GM06990 (cell line): ENCODE measurements around the gene DAAM1.

Experiments
- DNase-seq: peaks from one replicate; pipeline ENCODE4 v3.0.0-alpha.2; 2011; ENCODE audit not compliant: insufficient read length; ENCODE audit errors: extremely low read depth
- H3K27me3 ChIP-seq: replicated peaks from 2 replicates; pipeline ENCODE4 v1.6.0; 2011; ENCODE audit warnings: low read length; ENCODE audit not compliant: control insufficient read depth, insufficient read depth
- H3K36me3 ChIP-seq: 2 replicates; pipeline ENCODE4 v1.5.1; 2011; ENCODE audit warnings: low read length; ENCODE audit not compliant: control insufficient read depth, insufficient read depth
- H3K4me3 ChIP-seq: replicated peaks from 2 replicates; pipeline ENCODE4 v1.5.1; 2011; ENCODE audit warnings: low read depth, mild to moderate bottlenecking, control low read depth, low read length
- TF ChIP-seq, protein P1 (sequence below): IDR thresholded peaks from 2 replicates; pipeline ENCODE4 v1.5.1; 2011; ENCODE audit warnings: low read length, control low read depth, mild to moderate bottlenecking, inconsistent platforms; ENCODE audit not compliant: insufficient read depth, poor library complexity, severe bottlenecking

DAAM1 gene

DNA sequence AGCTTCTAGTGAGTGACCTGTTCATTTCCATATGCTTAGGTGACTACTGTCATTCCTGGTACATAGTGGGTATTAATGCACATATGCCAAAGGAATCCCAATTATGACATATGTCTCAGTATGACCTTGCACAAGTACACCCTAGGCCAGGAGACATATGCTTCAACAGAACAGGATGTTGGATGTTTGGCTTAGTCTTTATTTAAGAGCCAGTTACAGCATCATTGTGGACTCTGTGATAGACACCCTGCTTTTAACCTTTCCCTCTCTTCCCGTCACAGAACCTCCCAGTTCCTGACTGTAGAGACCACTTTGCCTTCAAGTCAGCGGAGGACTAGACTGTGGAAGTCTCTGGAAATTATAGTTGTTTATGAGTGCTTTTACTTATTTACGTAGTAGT lies 72.9 kb downstream of the DAAM1 start:
- Histone ChIP-seq H3K36me3 (no peaks in the 10 kb centered on the region), H3K27me3 (no peaks in the 10 kb centered on the region), H3K4me3 (no peak overlapping the region)
- DNase-seq, result no peak
- TF ChIP-seq, protein P1, sequence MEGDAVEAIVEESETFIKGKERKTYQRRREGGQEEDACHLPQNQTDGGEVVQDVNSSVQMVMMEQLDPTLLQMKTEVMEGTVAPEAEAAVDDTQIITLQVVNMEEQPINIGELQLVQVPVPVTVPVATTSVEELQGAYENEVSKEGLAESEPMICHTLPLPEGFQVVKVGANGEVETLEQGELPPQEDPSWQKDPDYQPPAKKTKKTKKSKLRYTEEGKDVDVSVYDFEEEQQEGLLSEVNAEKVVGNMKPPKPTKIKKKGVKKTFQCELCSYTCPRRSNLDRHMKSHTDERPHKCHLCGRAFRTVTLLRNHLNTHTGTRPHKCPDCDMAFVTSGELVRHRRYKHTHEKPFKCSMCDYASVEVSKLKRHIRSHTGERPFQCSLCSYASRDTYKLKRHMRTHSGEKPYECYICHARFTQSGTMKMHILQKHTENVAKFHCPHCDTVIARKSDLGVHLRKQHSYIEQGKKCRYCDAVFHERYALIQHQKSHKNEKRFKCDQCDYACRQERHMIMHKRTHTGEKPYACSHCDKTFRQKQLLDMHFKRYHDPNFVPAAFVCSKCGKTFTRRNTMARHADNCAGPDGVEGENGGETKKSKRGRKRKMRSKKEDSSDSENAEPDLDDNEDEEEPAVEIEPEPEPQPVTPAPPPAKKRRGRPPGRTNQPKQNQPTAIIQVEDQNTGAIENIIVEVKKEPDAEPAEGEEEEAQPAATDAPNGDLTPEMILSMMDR, result no peak

DNA sequence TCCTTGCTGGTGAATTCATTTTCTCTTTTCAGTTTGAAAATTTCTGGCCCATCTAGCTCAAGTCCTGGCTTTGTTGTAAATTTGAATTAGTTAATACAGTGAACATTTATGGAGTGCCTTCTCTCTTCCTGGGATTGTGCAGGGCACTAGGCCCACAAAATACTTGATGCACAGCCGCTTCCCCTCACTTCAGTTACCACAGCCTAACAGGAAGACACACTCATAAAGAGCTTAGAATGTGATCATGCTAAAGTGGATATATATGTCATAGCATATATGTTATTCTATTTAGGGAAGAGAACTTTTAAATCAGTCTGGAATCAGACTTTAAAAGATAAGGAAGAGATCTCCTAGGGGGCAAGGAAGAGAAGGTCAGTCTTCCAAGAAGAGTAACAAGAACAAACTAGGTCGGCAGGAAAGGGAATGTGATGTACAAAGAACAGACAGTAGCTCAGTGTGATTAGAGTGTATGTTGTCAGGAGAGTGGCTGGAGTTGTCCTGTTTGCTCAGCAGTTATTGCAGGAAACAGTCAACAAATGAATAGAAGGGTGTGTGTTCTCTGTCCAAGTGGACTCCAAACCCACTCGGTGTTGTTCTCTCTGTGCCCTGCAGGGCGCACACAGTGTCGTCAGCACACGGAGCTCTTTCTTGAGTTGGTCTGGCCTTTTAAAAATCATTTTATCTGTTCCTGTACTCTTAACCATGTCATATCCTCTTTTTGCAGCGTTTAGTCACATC lies 74.4 kb downstream of the DAAM1 start:
- TF ChIP-seq, protein P1, result no peak
- H3K4me3 ChIP-seq, result no peak overlapping the region
- no peak for DNase-seq
- H3K36me3 ChIP-seq, result no peaks in the 10 kb centered on the region
- no peaks in the 10 kb centered on the region for H3K27me3 ChIP-seq

DNA sequence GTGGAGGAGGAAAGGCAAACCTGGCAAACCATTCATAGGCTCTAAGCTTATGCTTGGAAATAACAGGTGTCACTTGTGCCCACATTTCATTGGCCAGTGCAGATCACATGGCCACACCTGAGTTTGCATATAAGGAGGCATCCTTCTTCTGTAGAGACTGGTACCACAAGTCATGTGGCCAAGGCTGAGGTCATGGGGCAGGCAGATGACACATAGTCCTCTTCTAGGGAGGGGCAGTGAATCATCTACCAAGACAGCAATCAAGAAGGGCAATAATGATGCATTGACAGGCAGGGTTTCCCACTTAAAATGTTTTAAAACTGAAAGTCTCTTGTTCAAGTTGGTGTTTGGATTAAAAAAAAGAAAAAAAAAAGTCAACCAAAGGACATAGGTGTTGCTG lies 77.3 kb downstream of the DAAM1 start:
- H3K36me3 ChIP-seq, result no peaks in the 10 kb centered on the region; the same call in 1 of the 2 replicates
- no peak for DNase-seq
- H3K27me3 ChIP-seq, result no peaks in the 10 kb centered on the region
- TF ChIP-seq, protein P1, result no peak
- H3K4me3 ChIP-seq, result no peak overlapping the region

- no peaks in the 10 kb centered on the region; the same call in 1 of the 2 replicates for H3K36me3 ChIP-seq
- DNase-seq, result no peak
- TF ChIP-seq, protein P1, result no peak
- no peak overlapping the region for H3K4me3 ChIP-seq
- H3K27me3 ChIP-seq, result no peaks in the 10 kb centered on the region
Observed at GRCh38 chr14:59267046-59267445, 78.6 kb downstream of the DAAM1 start.

DNA sequence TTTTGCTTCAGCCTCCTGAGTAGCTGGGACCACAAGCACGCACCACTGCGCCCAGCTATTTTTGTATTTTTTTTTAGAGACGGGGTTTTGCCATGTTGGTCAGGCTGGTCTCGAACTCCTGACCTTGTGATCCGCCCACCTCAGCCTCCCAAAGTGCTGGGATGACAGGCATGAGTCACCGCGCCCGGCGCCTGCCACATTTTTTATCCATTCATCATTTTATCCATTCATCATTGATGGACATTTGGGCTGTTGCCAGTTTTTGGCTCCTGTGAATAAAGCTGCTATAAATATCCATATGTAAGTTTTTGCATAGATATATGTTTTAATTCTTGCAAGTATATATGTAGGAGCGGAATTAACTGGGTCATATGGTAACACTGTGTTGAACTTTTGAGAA lies 79.5 kb downstream of the DAAM1 start:
- no peaks in the 10 kb centered on the region for H3K27me3 ChIP-seq
- H3K4me3 ChIP-seq, result no peak overlapping the region
- DNase-seq, result no peak
- H3K36me3 ChIP-seq, result no peaks in the 10 kb centered on the region; the same call in 1 of the 2 replicates
- TF ChIP-seq, protein P1, result no peak
